ENCODE results near the gene ZNHIT6.

DNA sequence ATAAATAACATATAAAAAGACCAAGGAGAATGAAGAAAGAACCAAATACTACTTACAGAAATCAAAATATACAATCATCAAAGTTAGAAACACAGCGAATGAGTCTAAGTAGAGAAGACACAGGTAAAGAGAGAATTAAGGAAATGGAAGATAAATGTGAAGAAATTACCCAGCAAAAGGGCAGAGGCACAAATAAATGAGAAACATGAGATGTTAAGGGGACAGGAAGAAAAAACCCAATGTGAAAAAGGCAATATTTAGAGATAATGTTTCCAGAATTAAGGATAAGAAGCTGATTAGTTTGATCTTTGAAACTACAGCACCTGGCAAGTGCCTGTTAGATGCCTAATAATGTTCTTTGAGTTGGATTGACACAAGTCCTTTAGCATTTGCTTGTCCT lies 86.8 kb downstream of the ZNHIT6 start:
- TF ChIP-seq, protein P1, sequence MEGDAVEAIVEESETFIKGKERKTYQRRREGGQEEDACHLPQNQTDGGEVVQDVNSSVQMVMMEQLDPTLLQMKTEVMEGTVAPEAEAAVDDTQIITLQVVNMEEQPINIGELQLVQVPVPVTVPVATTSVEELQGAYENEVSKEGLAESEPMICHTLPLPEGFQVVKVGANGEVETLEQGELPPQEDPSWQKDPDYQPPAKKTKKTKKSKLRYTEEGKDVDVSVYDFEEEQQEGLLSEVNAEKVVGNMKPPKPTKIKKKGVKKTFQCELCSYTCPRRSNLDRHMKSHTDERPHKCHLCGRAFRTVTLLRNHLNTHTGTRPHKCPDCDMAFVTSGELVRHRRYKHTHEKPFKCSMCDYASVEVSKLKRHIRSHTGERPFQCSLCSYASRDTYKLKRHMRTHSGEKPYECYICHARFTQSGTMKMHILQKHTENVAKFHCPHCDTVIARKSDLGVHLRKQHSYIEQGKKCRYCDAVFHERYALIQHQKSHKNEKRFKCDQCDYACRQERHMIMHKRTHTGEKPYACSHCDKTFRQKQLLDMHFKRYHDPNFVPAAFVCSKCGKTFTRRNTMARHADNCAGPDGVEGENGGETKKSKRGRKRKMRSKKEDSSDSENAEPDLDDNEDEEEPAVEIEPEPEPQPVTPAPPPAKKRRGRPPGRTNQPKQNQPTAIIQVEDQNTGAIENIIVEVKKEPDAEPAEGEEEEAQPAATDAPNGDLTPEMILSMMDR (optimal IDR thresholded peaks at IDR 0.05 in 1 of 3, IDR thresholded peaks at IDR 0.05 in 1 of 3, conservative IDR thresholded peaks at IDR 0.05 in 1 of 3; ENCODE audit: extremely low read depth in 1 of 3, insufficient read depth in 2 of 3, low read length in 3 of 3): no peak
- no peak for TF ChIP-seq EZH2 (IDR thresholded peaks at IDR 0.05; ENCODE audit: low read length)
